GM12874 (cell line): ENCODE data around the gene MPO.

Source experiments
- TF ChIP-seq, protein P1 (sequence below): IDR thresholded peaks from 2 replicates; pipeline ENCODE4 v1.5.1; 2011; ENCODE audit warnings: low read depth, mild to moderate bottlenecking, control low read depth, low read length, moderate library complexity; ENCODE audit not compliant: insufficient read depth

Gene MPO

DNA sequence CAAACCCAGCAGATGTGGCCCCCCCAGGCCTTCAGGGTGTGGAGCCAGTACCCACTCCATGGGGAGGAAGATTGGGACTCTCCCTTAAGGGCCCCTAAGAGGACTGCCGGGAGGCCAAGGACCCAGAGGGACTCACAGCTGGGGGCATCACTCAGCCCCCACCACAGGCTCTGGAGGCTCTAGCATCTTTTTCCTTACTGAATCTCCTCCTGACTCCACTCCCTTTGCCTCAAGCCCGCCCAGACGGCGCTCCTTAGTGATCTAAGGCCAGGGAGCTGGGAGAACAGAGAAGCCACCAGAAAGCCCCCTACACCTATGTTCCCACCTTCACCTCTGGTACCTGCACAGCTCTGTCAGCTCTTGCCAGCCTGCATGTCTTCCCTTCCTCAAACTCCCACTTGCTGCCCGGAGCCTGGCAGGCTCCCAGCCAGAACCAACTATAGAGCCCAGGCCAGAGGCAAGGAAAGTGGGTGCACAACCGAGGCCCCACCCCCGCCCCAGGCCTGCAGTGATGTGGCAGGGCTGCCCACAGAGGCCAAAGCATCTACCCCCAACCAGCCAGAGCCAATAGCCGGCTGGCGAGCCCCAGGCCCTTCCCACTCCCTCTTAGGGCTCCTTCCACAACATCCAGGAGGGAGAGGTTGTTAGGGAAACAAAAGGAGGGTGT, 22.3 kb upstream of the MPO start:
- TF ChIP-seq, protein P1, sequence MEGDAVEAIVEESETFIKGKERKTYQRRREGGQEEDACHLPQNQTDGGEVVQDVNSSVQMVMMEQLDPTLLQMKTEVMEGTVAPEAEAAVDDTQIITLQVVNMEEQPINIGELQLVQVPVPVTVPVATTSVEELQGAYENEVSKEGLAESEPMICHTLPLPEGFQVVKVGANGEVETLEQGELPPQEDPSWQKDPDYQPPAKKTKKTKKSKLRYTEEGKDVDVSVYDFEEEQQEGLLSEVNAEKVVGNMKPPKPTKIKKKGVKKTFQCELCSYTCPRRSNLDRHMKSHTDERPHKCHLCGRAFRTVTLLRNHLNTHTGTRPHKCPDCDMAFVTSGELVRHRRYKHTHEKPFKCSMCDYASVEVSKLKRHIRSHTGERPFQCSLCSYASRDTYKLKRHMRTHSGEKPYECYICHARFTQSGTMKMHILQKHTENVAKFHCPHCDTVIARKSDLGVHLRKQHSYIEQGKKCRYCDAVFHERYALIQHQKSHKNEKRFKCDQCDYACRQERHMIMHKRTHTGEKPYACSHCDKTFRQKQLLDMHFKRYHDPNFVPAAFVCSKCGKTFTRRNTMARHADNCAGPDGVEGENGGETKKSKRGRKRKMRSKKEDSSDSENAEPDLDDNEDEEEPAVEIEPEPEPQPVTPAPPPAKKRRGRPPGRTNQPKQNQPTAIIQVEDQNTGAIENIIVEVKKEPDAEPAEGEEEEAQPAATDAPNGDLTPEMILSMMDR: no peak

- TF ChIP-seq, protein P1: no peak
These were observed 21.6 kb upstream of the MPO start for GRCh38 chr17:58302171-58302918.

GRCh38 chr17:58301504-58302150, 20.9 kb upstream of the MPO start:
- TF ChIP-seq, protein P1: no peak

- TF ChIP-seq, protein P1: no peak
These were observed 19.6 kb upstream of the MPO start for GRCh38 chr17:58300336-58300735.

DNA sequence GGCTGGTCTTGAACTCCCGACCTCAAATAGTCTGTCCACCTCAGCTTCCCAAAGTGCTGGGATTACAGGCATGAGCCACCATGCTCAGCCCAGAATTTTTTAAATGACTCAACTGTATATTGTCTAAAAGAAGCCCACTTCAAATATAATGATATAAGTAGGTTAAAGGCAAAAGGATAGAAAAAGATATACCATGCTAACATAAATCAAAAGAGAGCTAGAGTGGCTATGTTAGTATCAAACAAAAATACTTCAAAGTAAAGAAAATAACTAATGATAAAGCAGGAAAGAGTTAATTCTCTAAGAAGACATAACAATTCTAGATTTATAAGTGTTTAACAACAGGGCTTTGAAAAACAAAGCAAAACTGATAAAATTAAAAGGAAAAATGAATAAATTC, 13.3 kb upstream of the MPO start:
- TF ChIP-seq, protein P1: no peak

DNA sequence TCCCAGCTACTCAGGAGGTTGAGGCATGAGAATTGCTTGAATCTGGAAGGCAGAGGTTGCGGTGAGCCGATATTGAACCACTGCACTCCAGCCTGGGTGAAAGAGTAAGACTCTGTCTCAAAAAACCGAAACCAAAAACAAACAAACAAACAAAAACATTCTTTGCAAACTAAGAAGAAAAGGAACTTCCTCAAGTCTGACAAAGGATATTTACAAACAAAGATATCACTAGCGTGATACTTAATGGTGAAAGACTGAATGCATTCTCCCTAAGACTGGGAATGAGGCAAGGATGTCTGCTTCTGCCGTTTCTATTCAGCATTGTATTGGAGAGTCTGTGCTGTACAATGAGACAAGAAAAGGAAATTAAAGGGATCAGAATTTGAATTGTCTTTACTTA, 10.5 kb upstream of the MPO start:
- TF ChIP-seq, protein P1: no peak

DNA sequence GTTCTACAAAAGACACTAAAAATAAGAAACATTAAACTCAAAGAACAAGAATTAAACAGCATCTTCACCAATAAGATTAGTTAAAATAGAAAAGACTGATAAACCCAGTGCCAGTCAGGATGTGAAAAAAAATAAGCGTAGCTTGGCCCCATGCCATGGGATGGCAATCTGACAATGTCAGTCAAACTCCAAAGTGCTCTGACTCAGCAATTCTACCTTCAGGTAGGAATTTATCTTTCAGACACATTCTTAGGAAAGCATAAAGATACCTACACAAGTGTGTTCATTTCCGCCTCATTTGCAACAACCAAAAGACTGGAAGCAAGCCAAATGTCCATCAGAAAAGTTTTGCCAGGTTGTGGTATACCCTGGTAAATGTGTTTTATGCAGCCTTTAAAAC, 9.1 kb upstream of the MPO start:
- TF ChIP-seq, protein P1: no peak
